PC-3 (cell line): ENCODE data around the gene TAL2. TPM values are rescaled to one million over a fixed set of nuclear protein-coding genes. Genes with fewer than 3 reads are reported as not detected.

Experiments used
- ATAC-seq: fragments of 200-7000 bp; cut with Tn5 transposase; 2 replicates; pipeline ENCODE4 v1.9.1; 2020; ENCODE audit warnings: mild to moderate bottlenecking, moderate library complexity
- BruUV-seq: library from RNA; stranded (reverse); fragments of 400-500 nt; replicated peaks from 2 replicates; lab custom pipeline; 2021; lab: Mats Ljungman, UMichigan
- CTCF ChIA-PET: fragments of 300-600 bp; sonication (Branson Sonifier 250); formaldehyde crosslinking; loops from one replicate; lab custom pipeline; 2022; ENCODE audit warnings: antibody characterized with exemption; lab: Charles Lee
- POLR2A ChIA-PET: fragments of 300-600 bp; sonication (Branson Sonifier 250); formaldehyde crosslinking; loops from one replicate; lab custom pipeline; 2022; ENCODE audit warnings: antibody characterized with exemption; ENCODE audit not compliant: unreplicated experiment; lab: Charles Lee
- DNase-seq: peaks from one replicate; pipeline ENCODE4 v3.0.0-alpha.2; 2015
- H2AFZ ChIP-seq: fragments of 300-600 bp; sonication (generic); 2 replicates; pipeline ENCODE4 v1.6.0; 2016; ENCODE audit warnings: antibody characterized with exemption, low read length
- H3F3A ChIP-seq: fragments of 300-600 bp; sonication (generic); one replicate; pipeline ENCODE4 v1.6.0; 2017; ENCODE audit warnings: antibody characterized with exemption, low read length, control low read depth, mild to moderate bottlenecking; ENCODE audit not compliant: unreplicated experiment
- H3K27ac ChIP-seq: fragments of 300-600 bp; sonication (generic); 2 replicates; pipeline ENCODE4 v1.5.1; 2016; ENCODE audit warnings: mild to moderate bottlenecking, low read length
- H3K27me3 ChIP-seq: fragments of 300-600 bp; sonication (generic); 2 replicates; pipeline ENCODE4 v1.6.1; 2016; ENCODE audit warnings: low read length, mixed read lengths
- H3K36me3 ChIP-seq: fragments of 300-600 bp; sonication (generic); 2 replicates; pipeline ENCODE4 v1.6.1; 2016; ENCODE audit warnings: low read depth, mixed run types, low read length, mixed read lengths
- H3K4me1 ChIP-seq: fragments of 300-600 bp; sonication (generic); 2 replicates; pipeline ENCODE4 v1.5.1; 2016; ENCODE audit warnings: low read length; ENCODE audit not compliant: insufficient read depth
- H3K4me2 ChIP-seq: fragments of 300-600 bp; sonication (generic); 2 replicates; pipeline ENCODE4 v1.6.0; 2016; ENCODE audit warnings: low read length
- H3K4me3 ChIP-seq: fragments of 300-600 bp; sonication (generic); 2 replicates; pipeline ENCODE4 v1.5.1; 2016; ENCODE audit warnings: mild to moderate bottlenecking, low read length, mixed read lengths
- H3K79me2 ChIP-seq: fragments of 300-600 bp; sonication (generic); 2 replicates; pipeline ENCODE4 v1.6.1; 2017; ENCODE audit warnings: low read length, mixed read lengths
- H3K9ac ChIP-seq: fragments of 300-600 bp; sonication (generic); 2 replicates; pipeline ENCODE4 v1.6.0; 2016; ENCODE audit warnings: mild to moderate bottlenecking, low read length
- H3K9me2 ChIP-seq: fragments of 300-600 bp; sonication (generic); replicated peaks from 2 replicates; pipeline ENCODE4 v1.6.1; 2016; ENCODE audit warnings: mixed run types, low read length, mixed read lengths
- H3K9me3 ChIP-seq: fragments of 300-600 bp; sonication (generic); 2 replicates; pipeline ENCODE4 v1.6.1; 2016; ENCODE audit warnings: low read length, mixed read lengths
- H4K20me1 ChIP-seq: fragments of 300-600 bp; sonication (generic); 2 replicates; pipeline ENCODE4 v1.6.1; 2016; ENCODE audit warnings: low read length, mixed read lengths
- EZH2 ChIP-seq: fragments of 300-600 bp; sonication (generic); IDR thresholded peaks from one replicate; pipeline ENCODE4 v1.6.1; 2017; ENCODE audit warnings: antibody characterized with exemption, mild to moderate bottlenecking, low read length; ENCODE audit not compliant: unreplicated experiment
- EZH2phosphoT487 ChIP-seq: fragments of 300-600 bp; sonication (generic); IDR thresholded peaks from 2 replicates; pipeline ENCODE4 v1.6.1; 2018; ENCODE audit warnings: mild to moderate bottlenecking, antibody characterized with exemption, low read length, borderline replicate concordance
- intact Hi-C: fragments of 100-400 bp; cut with micrococcal nuclease; formaldehyde crosslinking; loops from 2 replicates; pipeline ENCODE4 v1.9.0; 2023
- total RNA-seq: library from RNA; depleted of rRNA; stranded (reverse); fragments of >200 nt; gene quantifications from 2 replicates; pipeline ENCODE4 v1.2.3, GENCODE V29; 2014
- TF ChIP-seq, protein P1 (sequence below): fragments of 300-600 bp; sonication (generic); conservative IDR thresholded peaks from 2 replicates; pipeline ENCODE4 v1.5.1; 2017; ENCODE audit warnings: antibody characterized with exemption, low read depth, mild to moderate bottlenecking, low read length

TAL2 gene
- total RNA-seq, 1 experiment from 2014 or later, result not detected

DNA sequence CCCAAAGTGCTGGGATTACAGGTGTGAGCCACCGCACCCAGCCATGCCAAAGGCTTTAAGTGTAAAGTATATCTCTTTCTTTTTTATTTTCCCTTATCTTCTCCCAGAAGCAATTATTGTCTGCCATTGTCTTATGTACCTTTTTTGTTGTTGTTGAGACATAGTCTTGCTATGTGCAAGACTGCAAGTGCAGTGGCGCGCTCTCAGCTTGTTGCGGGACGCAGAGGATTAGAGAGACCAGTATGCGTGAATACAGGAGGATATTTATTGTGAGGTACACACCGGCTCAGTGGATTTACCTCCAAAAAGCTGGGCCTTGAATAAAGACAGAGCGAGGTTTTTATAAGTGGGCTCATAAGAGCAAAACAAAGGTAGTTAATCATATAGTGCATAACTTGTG, 43.9 kb downstream of the TAL2 start:
- peaks cover 4% of the 10 kb centered on the region; the same call in 1 of the 2 replicates for H3K79me2 ChIP-seq
- no peak overlapping the region for H2AFZ ChIP-seq
- intact Hi-C loops, result no loop called here
- no peak overlapping the region for H3K4me3 ChIP-seq
- ChIA-PET CTCF (no interaction called here), POLR2A (no interaction called here)
- no peaks in the 10 kb centered on the region for H3K9me2 ChIP-seq
- no TSS peak for BruUV-seq
- H3K36me3 ChIP-seq, result no peaks in the 10 kb centered on the region
- no peaks in the 10 kb centered on the region for H4K20me1 ChIP-seq
- H3K27ac ChIP-seq, result no peak overlapping the region
- H3F3A ChIP-seq, result no peaks in the 10 kb centered on the region
- H3K4me2 ChIP-seq, result no peak overlapping the region
- no peak for DNase-seq
- H3K4me1 ChIP-seq, result no peaks in the 10 kb centered on the region
- no peaks in the 10 kb centered on the region for H3K27me3 ChIP-seq
- no peak overlapping the region for H3K9ac ChIP-seq
- ATAC-seq, result no peak
- H3K9me3 ChIP-seq, result no peaks in the 10 kb centered on the region
- TF ChIP-seq EZH2phosphoT487 (no peak), EZH2 (no peak)
- TF ChIP-seq, protein P1, sequence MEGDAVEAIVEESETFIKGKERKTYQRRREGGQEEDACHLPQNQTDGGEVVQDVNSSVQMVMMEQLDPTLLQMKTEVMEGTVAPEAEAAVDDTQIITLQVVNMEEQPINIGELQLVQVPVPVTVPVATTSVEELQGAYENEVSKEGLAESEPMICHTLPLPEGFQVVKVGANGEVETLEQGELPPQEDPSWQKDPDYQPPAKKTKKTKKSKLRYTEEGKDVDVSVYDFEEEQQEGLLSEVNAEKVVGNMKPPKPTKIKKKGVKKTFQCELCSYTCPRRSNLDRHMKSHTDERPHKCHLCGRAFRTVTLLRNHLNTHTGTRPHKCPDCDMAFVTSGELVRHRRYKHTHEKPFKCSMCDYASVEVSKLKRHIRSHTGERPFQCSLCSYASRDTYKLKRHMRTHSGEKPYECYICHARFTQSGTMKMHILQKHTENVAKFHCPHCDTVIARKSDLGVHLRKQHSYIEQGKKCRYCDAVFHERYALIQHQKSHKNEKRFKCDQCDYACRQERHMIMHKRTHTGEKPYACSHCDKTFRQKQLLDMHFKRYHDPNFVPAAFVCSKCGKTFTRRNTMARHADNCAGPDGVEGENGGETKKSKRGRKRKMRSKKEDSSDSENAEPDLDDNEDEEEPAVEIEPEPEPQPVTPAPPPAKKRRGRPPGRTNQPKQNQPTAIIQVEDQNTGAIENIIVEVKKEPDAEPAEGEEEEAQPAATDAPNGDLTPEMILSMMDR, result no peak

DNA sequence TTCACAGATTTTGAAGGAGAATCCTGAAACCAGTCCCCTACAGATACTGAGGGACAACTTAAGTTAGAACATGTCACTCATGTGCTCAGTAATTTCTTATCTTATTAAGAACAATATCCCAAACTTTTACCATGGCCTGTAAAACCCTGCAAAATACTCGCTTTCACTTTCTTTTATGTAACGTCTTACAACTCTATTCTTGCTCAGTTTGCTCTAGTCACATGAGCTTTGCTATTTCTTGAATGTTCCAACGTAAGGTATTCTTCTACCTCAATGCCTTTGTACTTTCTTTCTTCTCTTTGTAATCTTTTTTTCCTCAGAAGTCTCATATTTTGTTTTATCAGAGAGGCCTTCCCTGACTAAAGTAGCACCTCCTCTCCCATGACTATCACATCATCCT, 46.1 kb downstream of the TAL2 start:
- H3K9ac ChIP-seq, result no peak overlapping the region
- H3K36me3 ChIP-seq, result no peaks in the 10 kb centered on the region
- intact Hi-C loops, result no loop called here
- H3K27ac ChIP-seq, result no peak overlapping the region
- no peak overlapping the region for H3K4me2 ChIP-seq
- H3K27me3 ChIP-seq, result no peaks in the 10 kb centered on the region
- no peak for ATAC-seq
- no peak overlapping the region for H3K4me3 ChIP-seq
- no peaks in the 10 kb centered on the region for H3F3A ChIP-seq
- no peaks in the 10 kb centered on the region for H3K4me1 ChIP-seq
- no peak overlapping the region for H2AFZ ChIP-seq
- DNase-seq, result no peak
- POLR2A ChIA-PET, result no interaction called here
- TF ChIP-seq EZH2phosphoT487, result no peak
- no peak for TF ChIP-seq EZH2
- TF ChIP-seq, protein P1, result no peak
- CTCF ChIA-PET, result no interaction called here
- H3K9me3 ChIP-seq, result no peaks in the 10 kb centered on the region
- H3K9me2 ChIP-seq, result no peaks in the 10 kb centered on the region
- no peaks in the 10 kb centered on the region for H3K79me2 ChIP-seq
- no TSS peak for BruUV-seq
- no peaks in the 10 kb centered on the region for H4K20me1 ChIP-seq

DNA sequence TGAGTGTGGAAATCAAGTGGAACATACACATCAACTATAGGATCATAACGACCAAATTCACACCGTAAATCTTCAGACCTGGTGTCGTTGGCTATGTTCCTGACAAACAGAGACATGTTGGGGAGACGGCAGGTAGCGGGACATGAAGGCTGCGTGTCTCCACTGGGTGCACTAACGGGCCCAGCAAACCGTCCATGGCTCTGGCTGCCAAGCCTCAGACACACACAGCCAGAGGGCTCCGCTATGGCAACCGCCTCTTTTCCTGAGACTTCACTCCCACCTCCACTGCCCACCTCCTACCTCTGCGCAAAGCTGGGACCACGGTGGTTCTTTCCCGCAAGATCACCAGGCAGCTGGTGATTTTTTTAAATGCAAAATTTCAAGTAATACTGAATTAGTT, 48.4 kb downstream of the TAL2 start:
- Histone ChIP-seq H3F3A (no peaks in the 10 kb centered on the region), H3K4me2 (no peak overlapping the region), H3K79me2 (no peaks in the 10 kb centered on the region), H3K27me3 (no peaks in the 10 kb centered on the region), H3K9me2 (no peaks in the 10 kb centered on the region), H3K27ac (no peak overlapping the region), H2AFZ (no peak overlapping the region), H4K20me1 (no peaks in the 10 kb centered on the region), H3K9me3 (no peaks in the 10 kb centered on the region), H3K4me3 (no peak overlapping the region), H3K4me1 (no peaks in the 10 kb centered on the region), H3K9ac (no peak overlapping the region), H3K36me3 (no peaks in the 10 kb centered on the region)
- intact Hi-C loops, result no loop called here
- BruUV-seq, result no TSS peak
- ChIA-PET POLR2A (no interaction called here), CTCF (no interaction called here)
- TF ChIP-seq, protein P1, result no peak
- TF ChIP-seq EZH2phosphoT487 (no peak), EZH2 (no peak)
- DNase-seq (no peak), ATAC-seq (no peak)
